Articular chondrocyte of knee joint (primary cell): ENCODE data around the gene LRSAM1. TPM values are rescaled to one million over a fixed set of nuclear protein-coding genes. Genes with fewer than 3 reads are reported as not detected.

Experiments
- small RNA-seq: library from RNA; depleted of rRNA; stranded (forward); fragments of <200 nt; gene quantifications from one replicate; pipeline ENCODE3, GENCODE V24; 2012
- total RNA-seq: library from RNA; depleted of rRNA; stranded (reverse); fragments of >200 nt; gene quantifications from 2 replicates; pipeline ENCODE4 v1.2.3, GENCODE V29; 2012

The LRSAM1 gene
- total RNA-seq: 12.3 and 12.8 TPM in 2 replicates

GRCh38 chr9:127450830-127451607 lies at the start of gene LRSAM1, which contains the start of gene RPL12:
TSS of gene LRSAM1 (plus strand) at chr9:127451510. CDS start at chr9:127454528, 3,018 bp downstream.
TSS of gene RPL12 (minus strand) at chr9:127451406. CDS start at chr9:127451317, 89 bp downstream.

GRCh38 chr9:127423934-127424675 lies 27.2 kb upstream of the LRSAM1 start, which contains the start of gene ZNF79:
TSS of gene ZNF79 (plus strand) at chr9:127424382. CDS start at chr9:127424788, 406 bp downstream.

Small RNA genes lying within 50 kb of the gene (small RNA-seq; reads per million reads assigned to genes)
- gene RF00019 (not detected), gene SNORA65 (151 reads per million, percentile 98 among the genes with 10 or more reads in this experiment)

Other genes starting within 250 kb of the LRSAM1 start
- 8.2 and 10.7 TPM in 2 replicates for gene GARNL3, start 186.7 kb upstream of the LRSAM1 start, total RNA-seq
- 7.1 and 8.5 TPM in 2 replicates for gene SLC2A8, start 54.3 kb upstream of the LRSAM1 start, total RNA-seq
- 8.9 and 10.2 TPM in 2 replicates for gene ZNF79, start 27.1 kb upstream of the LRSAM1 start, total RNA-seq
- gene RPL12, start 104 bp upstream of the LRSAM1 start, total RNA-seq: 1,366 and 1,457 TPM in 2 replicates
- 20.9 and 35.1 TPM in 2 replicates for gene STXBP1, start 160.8 kb downstream of the LRSAM1 start, total RNA-seq